Measurements from ENCODE around the gene MT1B. TPM values are rescaled to one million over a fixed set of nuclear protein-coding genes. Genes with fewer than 3 reads are reported as not detected.

The MT1B gene
- total and polyA plus RNA-seq, 9 of the 15 experiments (the other 6 are each of a cell fraction or from before 2014, with no cell fraction given), result not detected

DNA sequence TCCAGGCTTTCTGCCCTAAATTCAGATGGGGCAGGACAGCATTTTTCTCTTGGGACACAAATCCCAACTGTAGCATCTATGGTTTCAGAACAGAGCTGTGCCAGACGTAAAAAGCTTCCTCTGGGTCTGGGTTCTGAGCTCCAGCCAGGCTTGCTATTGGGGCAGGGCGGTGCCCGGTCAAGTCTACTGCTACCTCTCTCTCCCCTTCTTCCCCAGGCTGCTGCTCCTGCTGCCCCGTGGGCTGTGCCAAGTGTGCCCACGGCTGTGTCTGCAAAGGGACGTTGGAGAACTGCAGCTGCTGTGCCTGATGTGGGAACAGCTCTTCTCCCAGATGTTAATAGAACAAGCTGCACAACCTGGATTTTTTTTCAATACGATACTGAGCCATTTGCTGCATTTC lies 18.2 kb upstream of the MT1B start:
- DNase-seq (ENCODE audit: extremely low read depth in 1 of 4, low spot score in 3 of 4), result no peak
- Histone ChIP-seq H3K27me3 (ENCODE audit: control insufficient read depth in 2 of 2, insufficient read depth in 2 of 2, low read length in 2 of 2) (peaks cover 47 to 81% of the 10 kb centered on the region in 2 experiments), H3K4me2 (ENCODE audit: insufficient read depth, low read length) (no peak overlapping the region), H3K9ac (ENCODE audit: insufficient read depth in 1 of 2, low read depth in 2 of 2, low read length in 2 of 2) (no peak overlapping the region), H3K9me1 (ENCODE audit: control insufficient read depth, insufficient read depth, low read length) (no peaks in the 10 kb centered on the region), H2AFZ (ENCODE audit: low read depth, low read length) (no peak overlapping the region), H3K4me1 (replicated peaks in 1 of 2; ENCODE audit: control insufficient read depth in 2 of 2, insufficient read depth in 2 of 2, low read length in 2 of 2) (peaks cover 0 to 22% of the 10 kb centered on the region in 2 experiments; a peak in 2 of 5 replicates), H3K9me3 (replicated peaks; ENCODE audit: control insufficient read depth, insufficient read depth, low read depth, low read length) (no peaks in the 10 kb centered on the region), H4K20me1 (replicated peaks; ENCODE audit: control insufficient read depth, insufficient read depth, low read length) (0 out of 2 replicates have a peak, but pooled peaks cover 7% of the 10 kb centered on the region), H3K79me2 (ENCODE audit: control insufficient read depth, insufficient read depth, low read length) (no peaks in the 10 kb centered on the region), H3K4me3 (no peak overlapping the region), H3K36me3 (ENCODE audit: control insufficient read depth, insufficient read depth, low read length) (no peaks in the 10 kb centered on the region), H3K27ac (ENCODE audit: extremely low read depth, low read depth, low read length) (no peak overlapping the region)
- ChIA-PET POLR2A (no interaction called here), CTCF (ENCODE audit: low intra/inter-chr PET ratio) (no interaction called here)
- in situ Hi-C loops (cut with MboI), result no loop called here
- TF ChIP-seq NONO (IDR thresholded peaks at IDR 0.05; ENCODE audit: low read depth in 2 of 2, low read length in 1 of 2) (no peak), SRSF3 (IDR thresholded peaks at IDR 0.05; ENCODE audit: insufficient read depth, low read length) (no peak), ZNF143 (CRISPR knock-in tag; IDR thresholded peaks at IDR 0.05) (no peak), NCOA6 (IDR thresholded peaks at IDR 0.05) (no peak), EZH2 (IDR thresholded peaks at IDR 0.05; ENCODE audit: borderline replicate concordance, low read depth, low read length) (no peak), CBFA2T3 (IDR thresholded peaks at IDR 0.05) (no peak), DDX20 (tag; IDR thresholded peaks at IDR 0.05; ENCODE audit: low read depth) (no peak), HNRNPL (IDR thresholded peaks at IDR 0.05; ENCODE audit: low read depth, low read length) (no peak), ZNF175 (CRISPR knock-in tag; IDR thresholded peaks at IDR 0.05; ENCODE audit: low read depth) (no peak), ZNF445 (CRISPR knock-in tag; IDR thresholded peaks at IDR 0.05; ENCODE audit: low read depth) (no peak), BRD4 (IDR thresholded peaks at IDR 0.05) (no peak)
- TF ChIP-seq, protein P1, sequence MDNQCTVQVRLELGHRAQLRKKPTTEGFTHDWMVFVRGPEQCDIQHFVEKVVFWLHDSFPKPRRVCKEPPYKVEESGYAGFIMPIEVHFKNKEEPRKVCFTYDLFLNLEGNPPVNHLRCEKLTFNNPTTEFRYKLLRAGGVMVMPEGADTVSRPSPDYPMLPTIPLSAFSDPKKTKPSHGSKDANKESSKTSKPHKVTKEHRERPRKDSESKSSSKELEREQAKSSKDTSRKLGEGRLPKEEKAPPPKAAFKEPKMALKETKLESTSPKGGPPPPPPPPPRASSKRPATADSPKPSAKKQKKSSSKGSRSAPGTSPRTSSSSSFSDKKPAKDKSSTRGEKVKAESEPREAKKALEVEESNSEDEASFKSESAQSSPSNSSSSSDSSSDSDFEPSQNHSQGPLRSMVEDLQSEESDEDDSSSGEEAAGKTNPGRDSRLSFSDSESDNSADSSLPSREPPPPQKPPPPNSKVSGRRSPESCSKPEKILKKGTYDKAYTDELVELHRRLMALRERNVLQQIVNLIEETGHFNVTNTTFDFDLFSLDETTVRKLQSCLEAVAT (IDR thresholded peaks at IDR 0.05), result no peak
- TF ChIP-seq, protein P2, sequence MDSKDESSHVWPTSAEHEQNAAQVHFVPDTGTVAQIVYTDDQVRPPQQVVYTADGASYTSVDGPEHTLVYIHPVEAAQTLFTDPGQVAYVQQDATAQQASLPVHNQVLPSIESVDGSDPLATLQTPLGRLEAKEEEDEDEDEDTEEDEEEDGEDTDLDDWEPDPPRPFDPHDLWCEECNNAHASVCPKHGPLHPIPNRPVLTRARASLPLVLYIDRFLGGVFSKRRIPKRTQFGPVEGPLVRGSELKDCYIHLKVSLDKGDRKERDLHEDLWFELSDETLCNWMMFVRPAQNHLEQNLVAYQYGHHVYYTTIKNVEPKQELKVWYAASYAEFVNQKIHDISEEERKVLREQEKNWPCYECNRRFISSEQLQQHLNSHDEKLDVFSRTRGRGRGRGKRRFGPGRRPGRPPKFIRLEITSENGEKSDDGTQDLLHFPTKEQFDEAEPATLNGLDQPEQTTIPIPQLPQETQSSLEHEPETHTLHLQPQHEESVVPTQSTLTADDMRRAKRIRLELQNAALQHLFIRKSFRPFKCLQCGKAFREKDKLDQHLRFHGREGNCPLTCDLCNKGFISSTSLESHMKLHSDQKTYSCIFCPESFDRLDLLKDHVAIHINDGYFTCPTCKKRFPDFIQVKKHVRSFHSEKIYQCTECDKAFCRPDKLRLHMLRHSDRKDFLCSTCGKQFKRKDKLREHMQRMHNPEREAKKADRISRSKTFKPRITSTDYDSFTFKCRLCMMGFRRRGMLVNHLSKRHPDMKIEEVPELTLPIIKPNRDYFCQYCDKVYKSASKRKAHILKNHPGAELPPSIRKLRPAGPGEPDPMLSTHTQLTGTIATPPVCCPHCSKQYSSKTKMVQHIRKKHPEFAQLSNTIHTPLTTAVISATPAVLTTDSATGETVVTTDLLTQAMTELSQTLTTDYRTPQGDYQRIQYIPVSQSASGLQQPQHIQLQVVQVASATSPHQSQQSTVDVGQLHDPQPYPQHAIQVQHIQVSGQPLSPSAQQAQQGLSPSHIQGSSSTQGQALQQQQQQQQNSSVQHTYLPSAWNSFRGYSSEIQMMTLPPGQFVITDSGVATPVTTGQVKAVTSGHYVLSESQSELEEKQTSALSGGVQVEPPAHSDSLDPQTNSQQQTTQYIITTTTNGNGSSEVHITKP (IDR thresholded peaks at IDR 0.05; ENCODE audit: partially characterized antibody), result no peak
- ATAC-seq, result no peak
- intact Hi-C loops (cut with micrococcal nuclease), result no loop called here
- BruUV-seq (replicated peaks), result no TSS peak
- FAIRE-seq, result no peak
- 6% methylated on average over 7 of the region's 7 CpGs for WGBS (ENCODE audit: insufficient coverage, low coverage, missing lambda C conversion rate)
